ENCODE measurements around the gene SHC2.

DNA sequence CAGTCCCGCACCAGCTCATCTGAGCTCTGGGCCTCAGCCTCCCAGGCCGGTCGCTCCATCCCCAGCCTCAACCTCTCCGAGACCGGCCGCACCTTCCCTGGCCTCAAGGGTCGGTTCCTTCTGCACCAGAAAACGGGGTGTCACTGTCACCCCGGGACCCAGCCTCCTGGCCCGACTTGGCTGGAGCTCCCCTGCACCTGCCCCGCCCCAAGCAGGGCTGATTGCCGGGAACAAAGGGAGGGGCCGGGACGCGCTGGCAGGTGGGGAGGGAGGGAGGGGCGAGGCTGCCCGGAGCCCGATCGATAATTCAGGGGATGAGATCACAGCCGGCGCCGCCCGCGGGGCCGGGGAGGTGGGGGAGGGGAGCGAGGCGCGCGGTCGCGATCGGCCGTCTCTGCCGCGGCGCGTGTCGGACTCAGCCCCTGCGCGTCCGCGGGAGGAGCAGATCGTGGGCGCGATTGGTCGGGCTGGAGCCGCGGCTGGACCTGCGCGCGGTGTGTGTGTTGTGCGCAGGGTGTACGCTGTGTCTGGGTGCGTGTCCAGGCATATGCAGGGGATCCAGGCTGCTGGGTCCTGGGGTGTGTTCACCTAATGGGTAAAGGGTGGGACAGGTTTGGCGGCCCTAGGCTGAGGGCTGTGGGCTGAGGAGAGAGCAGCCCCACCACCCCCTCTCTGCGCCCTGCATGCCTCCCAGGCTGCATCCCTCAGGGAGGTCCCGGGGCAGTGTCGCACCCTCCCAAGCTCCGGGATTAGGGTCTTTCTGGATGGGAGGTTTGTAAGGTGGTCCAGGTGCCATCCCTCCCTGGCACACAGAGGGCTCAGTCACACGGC lies 1.1 kb upstream of the SHC2 start:
- TF ChIP-seq EZH2 (IDR thresholded peaks at IDR 0.05; ENCODE audit: borderline replicate concordance) (no peak), EZH2phosphoT487 (IDR thresholded peaks at IDR 0.05; ENCODE audit: low read depth, severe bottlenecking, unreplicated experiment) (no peak)
- TF ChIP-seq, protein P1, sequence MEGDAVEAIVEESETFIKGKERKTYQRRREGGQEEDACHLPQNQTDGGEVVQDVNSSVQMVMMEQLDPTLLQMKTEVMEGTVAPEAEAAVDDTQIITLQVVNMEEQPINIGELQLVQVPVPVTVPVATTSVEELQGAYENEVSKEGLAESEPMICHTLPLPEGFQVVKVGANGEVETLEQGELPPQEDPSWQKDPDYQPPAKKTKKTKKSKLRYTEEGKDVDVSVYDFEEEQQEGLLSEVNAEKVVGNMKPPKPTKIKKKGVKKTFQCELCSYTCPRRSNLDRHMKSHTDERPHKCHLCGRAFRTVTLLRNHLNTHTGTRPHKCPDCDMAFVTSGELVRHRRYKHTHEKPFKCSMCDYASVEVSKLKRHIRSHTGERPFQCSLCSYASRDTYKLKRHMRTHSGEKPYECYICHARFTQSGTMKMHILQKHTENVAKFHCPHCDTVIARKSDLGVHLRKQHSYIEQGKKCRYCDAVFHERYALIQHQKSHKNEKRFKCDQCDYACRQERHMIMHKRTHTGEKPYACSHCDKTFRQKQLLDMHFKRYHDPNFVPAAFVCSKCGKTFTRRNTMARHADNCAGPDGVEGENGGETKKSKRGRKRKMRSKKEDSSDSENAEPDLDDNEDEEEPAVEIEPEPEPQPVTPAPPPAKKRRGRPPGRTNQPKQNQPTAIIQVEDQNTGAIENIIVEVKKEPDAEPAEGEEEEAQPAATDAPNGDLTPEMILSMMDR (IDR thresholded peaks at IDR 0.05; ENCODE audit: poor library complexity), result no peak

All from hepatocyte (in vitro differentiated cells).